Neural progenitor cell (in vitro differentiated cells): Measurements from ENCODE around the gene UBE3D. TPM values are rescaled to one million over a fixed set of nuclear protein-coding genes. Genes with fewer than 3 reads are reported as not detected.

Experiments used
- DNase-seq: peaks from one replicate; pipeline ENCODE4 v3.0.0-alpha.2; 2016; ENCODE audit warnings: low spot score
- H2AFZ ChIP-seq: fragments of 200-600 bp; sonication (generic); replicated peaks from 2 replicates; pipeline ENCODE4 v1.6.1; 2016; ENCODE audit warnings: antibody characterized with exemption
- H3F3A ChIP-seq: fragments of 200-600 bp; sonication (generic); 2 replicates; pipeline ENCODE4 v1.6.1; 2016; ENCODE audit warnings: antibody characterized with exemption, low read depth
- H3K27ac ChIP-seq: fragments of 200-600 bp; sonication (generic); 2 replicates; pipeline ENCODE4 v1.5.1; 2016; ENCODE audit warnings: mild to moderate bottlenecking
- H3K27me3 ChIP-seq: fragments of 200-600 bp; sonication (generic); 2 replicates; pipeline ENCODE4 v1.6.1; 2016; ENCODE audit warnings: mild to moderate bottlenecking, moderate library complexity
- H3K36me3 ChIP-seq: fragments of 200-600 bp; sonication (generic); 2 replicates; pipeline ENCODE4 v1.5.1; 2016
- H3K4me1 ChIP-seq: fragments of 200-600 bp; sonication (generic); 2 replicates; pipeline ENCODE4 v1.6.1; 2016; ENCODE audit warnings: mixed run types
- H3K4me2 ChIP-seq: fragments of 200-600 bp; sonication (generic); 2 replicates; pipeline ENCODE4 v1.6.1; 2016
- H3K4me3 ChIP-seq: fragments of 200-600 bp; sonication (generic); 2 replicates; pipeline ENCODE4 v1.5.1; 2016
- H3K79me2 ChIP-seq: fragments of 200-600 bp; sonication (generic); 2 replicates; pipeline ENCODE4 v1.6.1; 2016; ENCODE audit warnings: low read depth
- H3K9ac ChIP-seq: fragments of 200-600 bp; sonication (generic); 2 replicates; pipeline ENCODE4 v1.6.1; 2016
- H3K9me3 ChIP-seq: fragments of 200-600 bp; sonication (generic); 2 replicates; pipeline ENCODE4 v1.5.1; 2016; ENCODE audit warnings: low read depth
- H4K20me1 ChIP-seq: fragments of 200-600 bp; sonication (generic); 2 replicates; pipeline ENCODE4 v1.6.1; 2016; ENCODE audit warnings: low read depth
- H3K27ac Mint-ChIP-seq: 3 replicates; pipeline ENCODE4 v1.8.0; 2021; ENCODE audit warnings: mixed read lengths
- H3K27me3 Mint-ChIP-seq: 2 replicates; pipeline ENCODE4 v1.8.0; 2022; ENCODE audit warnings: low read depth, mild to moderate bottlenecking, inconsistent platforms, moderate library complexity, mixed read lengths; ENCODE audit not compliant: insufficient read depth
- H3K36me3 Mint-ChIP-seq: 3 replicates; pipeline ENCODE4 v1.8.0; 2021; ENCODE audit warnings: mixed read lengths
- H3K4me1 Mint-ChIP-seq: 3 replicates; pipeline ENCODE4 v1.8.0; 2021; ENCODE audit warnings: mixed read lengths
- H3K4me3 Mint-ChIP-seq: 3 replicates; pipeline ENCODE4 v1.8.0; 2021; ENCODE audit warnings: mild to moderate bottlenecking, moderate library complexity, mixed read lengths
- H3K9me3 Mint-ChIP-seq: 3 replicates; pipeline ENCODE4 v1.8.0; 2020; ENCODE audit warnings: mixed read lengths
- CTCF ChIP-seq: fragments of 200-600 bp; sonication (generic); IDR thresholded peaks from 2 replicates; pipeline ENCODE4 v1.5.1; 2017; ENCODE audit warnings: antibody characterized with exemption, mild to moderate bottlenecking
- EZH2 ChIP-seq: fragments of 200-600 bp; sonication (generic); IDR thresholded peaks from 2 replicates; pipeline ENCODE4 v1.6.1; 2017; ENCODE audit warnings: antibody characterized with exemption, mild to moderate bottlenecking, moderate library complexity
- EZH2phosphoT487 ChIP-seq: fragments of 200-600 bp; sonication (generic); IDR thresholded peaks from 2 replicates; pipeline ENCODE4 v1.6.1; 2017; ENCODE audit warnings: antibody characterized with exemption
- total RNA-seq: library from RNA; depleted of rRNA; stranded (reverse); fragments of >200 nt; gene quantifications from 2 replicates; pipeline ENCODE4 v1.2.3, GENCODE V29; 2015; ENCODE audit warnings: low replicate concordance

The UBE3D gene
- total RNA-seq, 1 donor from 2014 or later: 86.3 TPM

GRCh38 chr6:82870582-82871172 lies 195.0 kb downstream of the UBE3D start:
- no peaks in the 10 kb centered on the region for H3K36me3 ChIP-seq
- no peaks in the 10 kb centered on the region for H3K79me2 ChIP-seq
- Mint-ChIP-seq H3K27me3 (peaks cover 3% of the 10 kb centered on the region), H3K4me1 (peaks cover 12% of the 10 kb centered on the region), H3K36me3 (peaks cover 3% of the 10 kb centered on the region), H3K4me3 (no peak overlapping the region), H3K9me3 (peaks cover 20% of the 10 kb centered on the region), H3K27ac (no peak overlapping the region)
- H2AFZ ChIP-seq: no peak overlapping the region
- no peak for DNase-seq
- H3K4me2 ChIP-seq: no peak overlapping the region
- H3K27me3 ChIP-seq: no peaks in the 10 kb centered on the region
- no peaks in the 10 kb centered on the region for H3K9me3 ChIP-seq
- no peak for TF ChIP-seq EZH2
- no peak for TF ChIP-seq EZH2phosphoT487
- no peak for TF ChIP-seq CTCF
- no peak overlapping the region for H3K4me3 ChIP-seq
- no peaks in the 10 kb centered on the region for H3F3A ChIP-seq
- H3K4me1 ChIP-seq: peaks cover 3% of the 10 kb centered on the region
- H4K20me1 ChIP-seq: no peaks in the 10 kb centered on the region
- no peak overlapping the region for H3K27ac ChIP-seq
- H3K9ac ChIP-seq: no peak overlapping the region

- Histone ChIP-seq H2AFZ (no peak overlapping the region), H3K27me3 (no peaks in the 10 kb centered on the region), H3K4me3 (no peak overlapping the region), H4K20me1 (no peaks in the 10 kb centered on the region), H3K27ac (no peak overlapping the region), H3F3A (no peaks in the 10 kb centered on the region), H3K79me2 (no peaks in the 10 kb centered on the region), H3K36me3 (no peaks in the 10 kb centered on the region), H3K4me2 (no peak overlapping the region), H3K4me1 (peaks cover 3% of the 10 kb centered on the region), H3K9ac (no peak overlapping the region), H3K9me3 (no peaks in the 10 kb centered on the region)
- H3K27ac Mint-ChIP-seq: no peak overlapping the region
- DNase-seq: no peak
- peaks cover 3% of the 10 kb centered on the region for H3K36me3 Mint-ChIP-seq
- no peak overlapping the region for H3K4me3 Mint-ChIP-seq
- H3K27me3 Mint-ChIP-seq: peaks cover 3% of the 10 kb centered on the region
- TF ChIP-seq CTCF (no peak), EZH2phosphoT487 (no peak), EZH2 (no peak)
- H3K9me3 Mint-ChIP-seq: peaks cover 26% of the 10 kb centered on the region
- H3K4me1 Mint-ChIP-seq: peaks cover 7% of the 10 kb centered on the region
Observed at GRCh38 chr6:82869493-82869892, 196.1 kb downstream of the UBE3D start.

GRCh38 chr6:82867946-82868345 lies 197.7 kb downstream of the UBE3D start:
- H3K79me2 ChIP-seq: no peaks in the 10 kb centered on the region
- DNase-seq: no peak

More at GRCh38 chr6:82867946-82868345, 197.7 kb downstream of the UBE3D start:
- Histone ChIP-seq H3K9ac (no peak overlapping the region), H2AFZ (no peak overlapping the region), H3K4me2 (no peak overlapping the region), H3K36me3 (no peaks in the 10 kb centered on the region), H3K9me3 (no peaks in the 10 kb centered on the region), H3K27me3 (no peaks in the 10 kb centered on the region), H3K4me3 (no peak overlapping the region), H3K27ac (no peak overlapping the region), H4K20me1 (no peaks in the 10 kb centered on the region), H3K4me1 (peaks cover 3% of the 10 kb centered on the region), H3F3A (no peaks in the 10 kb centered on the region)
- Mint-ChIP-seq H3K27ac (no peak overlapping the region), H3K36me3 (peaks cover 6% of the 10 kb centered on the region), H3K4me1 (peaks cover 9% of the 10 kb centered on the region), H3K9me3 (peaks cover 36% of the 10 kb centered on the region), H3K27me3 (peaks cover 6% of the 10 kb centered on the region), H3K4me3 (no peak overlapping the region)
- TF ChIP-seq EZH2 (no peak), CTCF (no peak), EZH2phosphoT487 (no peak)
